Rectal smooth muscle tissue (tissue), 1 donor: ENCODE results near the gene DRAXIN.

Source experiments
- H3K27ac ChIP-seq: one replicate; pipeline ENCODE4 v1.7.0; 2013; ENCODE audit warnings: low read depth, low read length, inconsistent platforms
- H3K27me3 ChIP-seq: one replicate; pipeline ENCODE4 v1.7.0; 2013; ENCODE audit warnings: low read length; ENCODE audit not compliant: control insufficient read depth, insufficient read depth
- H3K36me3 ChIP-seq: one replicate; pipeline ENCODE4 v1.7.0; 2013; ENCODE audit warnings: low read length; ENCODE audit not compliant: control insufficient read depth, insufficient read depth
- H3K4me1 ChIP-seq: one replicate; pipeline ENCODE4 v1.7.0; 2013; ENCODE audit warnings: low read length; ENCODE audit not compliant: control insufficient read depth, insufficient read depth
- H3K4me3 ChIP-seq: one replicate; pipeline ENCODE4 v1.7.0; 2013; ENCODE audit warnings: low read length
- H3K9ac ChIP-seq: one replicate; pipeline ENCODE4 v1.7.0; 2013; ENCODE audit warnings: low read length

Gene DRAXIN

DNA sequence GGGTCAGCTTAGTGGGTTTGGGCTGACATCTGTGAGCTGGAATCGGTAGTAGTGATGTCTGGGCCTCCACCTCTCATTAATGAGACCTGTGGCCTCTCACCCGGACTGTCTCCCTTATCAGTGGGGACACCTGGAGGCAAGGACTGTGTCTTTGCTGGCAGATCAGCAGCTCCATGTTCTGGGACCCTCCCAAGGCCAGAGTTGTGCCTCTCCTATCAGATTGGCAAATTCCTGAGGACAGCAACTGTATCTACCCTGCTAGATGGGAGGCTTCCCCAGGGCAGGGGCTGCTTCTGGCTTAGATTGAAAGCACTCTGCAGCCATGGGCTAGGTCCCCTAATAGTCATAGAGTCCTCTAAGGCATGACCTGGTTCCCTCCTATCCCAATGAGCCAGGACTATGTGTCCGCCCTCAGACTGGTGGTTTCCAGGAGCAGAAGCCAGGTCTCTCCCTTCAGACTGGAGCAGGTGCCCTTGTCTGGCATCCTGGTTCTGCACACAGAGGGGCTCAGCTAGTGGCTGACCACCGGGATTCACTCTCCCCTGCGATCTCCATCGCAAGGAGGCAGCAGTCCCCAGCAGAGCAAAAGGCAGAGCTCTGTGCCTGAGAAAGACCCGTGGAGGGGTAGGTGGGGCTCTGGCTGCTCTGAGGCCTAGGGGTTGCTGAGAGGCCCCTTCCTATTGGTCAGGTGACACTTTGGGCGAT lies 5.8 kb downstream of the DRAXIN start:
- Histone ChIP-seq H3K36me3 (no peaks in the 10 kb centered on the region), H3K27me3 (peaks cover 25% of the 10 kb centered on the region), H3K4me3 (no peak overlapping the region), H3K9ac (no peak overlapping the region), H3K27ac (no peak overlapping the region), H3K4me1 (no peaks in the 10 kb centered on the region)

DNA sequence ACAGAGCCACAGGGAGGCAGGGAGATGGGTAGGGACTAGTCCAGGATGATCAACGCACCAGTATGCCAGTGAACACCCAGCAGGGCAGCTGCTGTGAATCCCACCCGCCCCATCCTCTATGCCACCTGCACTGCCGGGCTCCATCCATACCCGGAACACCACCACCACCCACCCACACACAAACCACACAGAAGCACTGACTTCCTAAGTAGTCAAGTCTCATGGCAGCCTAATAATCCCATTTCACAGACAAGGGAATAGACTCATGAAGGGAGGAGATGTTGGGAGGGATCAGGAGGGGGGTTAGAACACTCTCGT lies 6.3 kb downstream of the DRAXIN start:
- peaks cover 23% of the 10 kb centered on the region for H3K27me3 ChIP-seq

DNA sequence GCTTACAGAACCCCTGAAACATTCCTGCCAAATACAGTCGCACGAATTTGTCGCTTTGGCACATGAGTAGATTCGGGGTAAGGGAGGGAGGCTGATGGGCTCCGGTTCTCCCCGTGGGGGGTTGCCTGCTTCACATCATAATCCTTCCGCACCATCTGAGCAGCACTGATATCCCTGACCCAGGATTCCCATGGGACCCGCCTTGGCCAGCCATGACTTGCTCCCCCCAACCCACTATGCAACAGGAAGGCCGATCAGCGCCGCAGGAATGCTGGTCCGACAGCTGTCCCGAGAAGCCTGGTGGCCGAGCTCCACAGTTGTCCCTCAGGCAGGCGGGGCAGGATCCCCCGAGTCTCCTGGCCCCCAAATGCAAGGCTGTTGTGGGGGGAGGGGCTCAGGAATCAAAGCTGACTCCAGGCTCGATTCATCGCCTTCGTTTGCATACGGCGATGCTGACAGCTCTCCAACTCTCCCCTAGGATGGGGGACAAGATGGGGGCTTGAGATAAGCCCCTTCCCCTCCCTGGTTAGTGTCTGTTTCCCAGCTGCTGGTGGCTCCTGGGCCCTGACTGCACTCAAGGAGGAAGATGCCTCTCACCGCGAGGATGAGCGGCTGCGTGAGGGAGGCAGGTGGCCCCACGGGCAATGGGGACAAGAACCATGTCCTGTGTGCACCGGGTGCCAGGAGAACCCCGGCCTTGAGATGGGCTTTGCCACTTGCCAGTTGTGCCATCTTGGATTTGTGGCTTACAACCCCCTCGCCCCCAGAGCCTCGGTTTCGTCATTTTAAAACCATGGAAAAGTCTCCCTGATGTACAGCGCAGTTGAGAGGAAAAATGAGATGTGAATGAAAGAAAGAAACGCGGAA lies 9.3 kb downstream of the DRAXIN start:
- Histone ChIP-seq H3K27ac (no peak overlapping the region), H3K9ac (no peak overlapping the region), H3K4me3 (no peak overlapping the region), H3K27me3 (peaks cover 20% of the 10 kb centered on the region), H3K4me1 (no peaks in the 10 kb centered on the region), H3K36me3 (no peaks in the 10 kb centered on the region)

More for the DNA sequence above, 6.3 kb downstream of the DRAXIN start:
- Histone ChIP-seq H3K9ac (no peak overlapping the region), H3K4me3 (no peak overlapping the region), H3K27ac (no peak overlapping the region), H3K4me1 (no peaks in the 10 kb centered on the region), H3K36me3 (no peaks in the 10 kb centered on the region)

DNA sequence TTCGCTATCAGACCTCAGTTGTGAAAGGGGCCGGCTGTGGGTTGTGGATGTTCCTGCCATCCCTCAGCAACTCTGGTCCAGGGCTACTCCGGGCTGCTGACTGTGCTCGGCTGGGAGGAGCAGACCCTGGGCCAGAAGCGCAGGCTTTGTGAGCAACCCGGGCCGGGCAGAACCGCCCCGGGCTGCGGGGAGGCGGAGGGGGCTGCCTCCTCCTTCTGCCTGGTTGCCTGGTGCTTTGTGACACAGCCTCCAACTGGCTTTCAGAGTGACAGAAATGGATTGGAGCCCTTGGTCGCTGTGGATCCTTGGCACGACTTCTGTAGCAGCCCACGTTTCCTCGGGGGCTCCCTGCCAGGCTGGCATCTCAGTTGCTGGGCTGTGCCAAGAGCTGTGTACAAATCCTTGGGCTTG lies 10.0 kb downstream of the DRAXIN start:
- no peak overlapping the region for H3K4me3 ChIP-seq
- H3K27ac ChIP-seq = no peak overlapping the region
- H3K9ac ChIP-seq = no peak overlapping the region

DNA sequence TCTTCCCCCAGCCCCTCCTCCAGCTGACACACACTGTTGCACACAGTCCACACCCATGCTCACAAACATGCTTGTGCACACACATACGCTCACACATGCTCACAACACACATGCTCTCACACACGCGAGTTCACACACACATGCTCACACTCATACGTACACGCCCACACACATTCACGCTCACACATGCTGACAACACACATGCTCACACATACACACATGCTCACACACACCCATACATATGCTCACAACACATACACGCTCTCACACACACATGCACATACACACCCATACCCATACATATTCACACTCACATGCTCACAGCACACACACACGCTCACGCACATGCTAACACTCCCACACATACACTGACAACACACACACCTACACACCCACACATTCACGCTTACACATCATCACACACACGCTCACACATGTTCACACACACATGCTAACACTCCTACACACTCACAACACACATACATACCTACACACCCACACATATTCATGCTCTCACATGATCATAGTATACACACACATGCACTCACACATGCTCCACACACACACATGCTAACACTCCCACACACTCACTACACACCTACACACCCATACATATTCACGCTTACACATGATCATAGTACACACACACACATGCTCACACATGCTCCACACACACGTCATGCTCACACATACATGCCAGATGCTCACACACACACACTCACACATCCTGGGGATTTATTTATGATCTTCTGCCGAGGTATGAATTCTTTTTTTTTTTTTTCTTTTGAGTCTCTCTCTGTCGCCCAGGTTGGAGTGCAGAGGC lies 10.7 kb downstream of the DRAXIN start:
- no peak overlapping the region for H3K4me3 ChIP-seq
- H3K36me3 ChIP-seq = no peaks in the 10 kb centered on the region
- no peaks in the 10 kb centered on the region for H3K4me1 ChIP-seq
- H3K27ac ChIP-seq = no peak overlapping the region
- H3K27me3 ChIP-seq = peaks cover 20% of the 10 kb centered on the region
- H3K9ac ChIP-seq = no peak overlapping the region

More for the DNA sequence above, 10.0 kb downstream of the DRAXIN start:
- Histone ChIP-seq H3K36me3 (no peaks in the 10 kb centered on the region), H3K4me1 (no peaks in the 10 kb centered on the region), H3K27me3 (peaks cover 20% of the 10 kb centered on the region)

DNA sequence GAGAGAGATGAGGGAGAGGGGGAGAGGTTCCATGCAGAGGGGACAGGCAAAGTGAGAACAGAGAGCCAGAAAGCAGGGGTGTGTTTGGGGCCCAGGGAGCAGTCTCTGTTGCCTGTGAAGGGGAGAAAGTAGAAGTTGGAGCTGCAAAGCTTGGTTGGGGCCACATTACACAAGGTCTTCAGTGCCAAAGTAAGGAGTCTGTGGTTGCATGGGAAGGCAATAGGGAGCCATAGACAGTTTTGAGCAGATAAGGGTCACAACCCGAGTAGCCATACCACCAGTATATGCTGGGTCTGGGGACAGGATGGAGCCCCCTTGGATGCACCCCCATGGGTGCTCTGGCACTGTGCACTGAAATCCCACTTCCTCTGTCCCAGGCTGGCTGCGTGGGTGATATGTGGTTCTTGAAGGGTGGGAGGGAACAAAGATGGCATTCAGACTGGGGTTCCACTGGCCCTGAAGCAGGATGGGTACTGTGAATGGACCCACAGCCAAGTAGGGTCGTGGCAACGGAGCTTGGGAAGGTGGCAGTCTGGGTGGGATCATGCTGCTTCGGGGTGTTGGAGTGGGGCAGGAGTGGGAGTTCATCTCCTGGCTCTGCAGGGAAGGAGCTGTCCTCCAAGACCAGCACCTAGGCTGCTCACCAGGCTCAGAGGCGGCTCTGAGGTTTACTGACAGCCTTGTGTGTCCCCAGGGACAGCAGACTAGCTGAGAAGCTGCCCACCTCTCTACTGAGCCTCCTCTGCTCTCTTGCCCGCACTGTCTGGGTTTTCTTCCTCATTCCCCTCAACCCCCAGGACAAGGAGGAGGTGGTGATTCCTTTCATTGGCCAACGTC lies 12.1 kb downstream of the DRAXIN start:
- H3K27me3 ChIP-seq = peaks cover 19% of the 10 kb centered on the region
- no peak overlapping the region for H3K27ac ChIP-seq
- H3K4me3 ChIP-seq = no peak overlapping the region

DNA sequence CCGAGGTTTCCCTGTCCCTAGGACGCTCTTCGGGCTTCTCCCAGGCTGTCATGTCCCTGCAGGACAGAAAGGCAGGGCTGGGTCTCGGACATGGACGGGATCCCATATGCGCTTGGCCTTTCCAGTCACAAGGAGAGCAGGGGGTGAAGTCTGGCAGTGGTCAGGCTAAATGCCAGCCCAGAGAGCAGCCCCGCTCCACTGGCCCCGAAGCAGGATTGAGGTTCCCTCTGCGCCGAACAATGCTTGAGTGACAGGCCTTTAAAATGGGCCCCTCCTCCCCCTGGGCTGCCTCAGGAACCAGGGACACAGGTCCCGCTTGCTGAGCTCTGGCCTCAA lies 12.7 kb downstream of the DRAXIN start:
- H3K4me1 ChIP-seq = no peaks in the 10 kb centered on the region
- peaks cover 21% of the 10 kb centered on the region for H3K27me3 ChIP-seq
- no peak overlapping the region for H3K4me3 ChIP-seq
- H3K36me3 ChIP-seq = no peaks in the 10 kb centered on the region
- H3K9ac ChIP-seq = no peak overlapping the region
- H3K27ac ChIP-seq = no peak overlapping the region

More for the DNA sequence above, 12.1 kb downstream of the DRAXIN start:
- Histone ChIP-seq H3K36me3 (no peaks in the 10 kb centered on the region), H3K9ac (no peak overlapping the region), H3K4me1 (no peaks in the 10 kb centered on the region)

DNA sequence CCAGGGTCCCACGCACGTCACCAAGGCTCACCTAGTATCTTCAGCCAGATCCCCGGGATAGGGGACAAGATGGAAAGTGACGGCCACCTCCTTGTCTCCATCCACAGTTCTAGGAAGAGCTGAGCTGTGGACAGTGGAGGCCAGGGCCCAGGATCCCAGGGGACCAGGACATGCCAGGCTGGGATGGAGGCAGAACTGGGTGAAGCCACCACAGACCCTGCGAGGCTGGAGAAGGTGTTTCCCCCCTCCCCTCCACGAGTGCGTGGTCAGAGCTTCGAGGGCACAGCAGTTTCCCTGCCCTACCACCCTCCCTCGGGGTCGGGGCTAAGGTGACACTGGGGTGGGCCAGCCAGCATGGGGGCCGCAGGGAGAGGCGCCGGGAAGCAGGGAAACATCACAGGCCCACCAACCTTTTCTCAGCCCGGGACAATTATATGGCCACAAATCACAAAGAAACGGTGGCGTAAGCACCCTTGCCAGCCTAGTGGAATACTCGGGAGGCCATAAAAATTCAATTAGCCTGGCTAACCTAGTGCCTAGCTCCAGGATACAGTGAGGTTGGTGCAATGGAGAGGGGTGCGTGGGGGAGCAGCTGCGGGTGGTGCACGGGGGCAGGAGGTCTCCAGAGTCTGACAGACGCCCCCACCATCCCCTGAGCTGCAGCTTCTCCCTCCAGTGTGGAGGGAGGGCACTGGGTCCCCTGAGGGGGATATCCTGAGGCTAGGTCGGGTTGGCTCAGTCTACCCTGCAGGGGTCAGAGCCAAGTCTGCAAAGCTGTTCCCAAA lies 13.4 kb downstream of the DRAXIN start:
- Histone ChIP-seq H3K36me3 (no peaks in the 10 kb centered on the region), H3K27me3 (peaks cover 21% of the 10 kb centered on the region), H3K27ac (no peak overlapping the region), H3K4me3 (no peak overlapping the region), H3K9ac (no peak overlapping the region), H3K4me1 (no peaks in the 10 kb centered on the region)

DNA sequence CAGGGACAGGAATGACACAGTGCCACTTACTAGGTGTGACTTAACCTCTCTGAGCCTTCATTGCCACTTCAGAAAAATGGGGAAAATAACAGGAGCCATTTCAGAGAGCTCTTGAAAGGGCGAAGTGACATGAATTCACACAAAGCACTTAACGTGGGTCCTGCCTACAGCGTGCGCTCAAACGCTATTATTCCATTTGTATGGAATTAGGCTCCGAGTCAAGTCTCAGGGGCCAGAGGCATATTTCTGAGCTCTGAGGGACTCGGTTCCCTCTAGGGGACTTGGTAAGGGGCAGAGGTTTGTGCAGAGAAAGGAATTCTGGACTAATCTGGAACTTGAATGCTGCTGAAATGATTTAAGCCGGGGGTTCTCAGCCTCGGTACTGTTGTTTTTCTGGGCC lies 14.1 kb downstream of the DRAXIN start:
- no peaks in the 10 kb centered on the region for H3K4me1 ChIP-seq
- H3K27ac ChIP-seq = no peak overlapping the region
- no peak overlapping the region for H3K9ac ChIP-seq
- no peaks in the 10 kb centered on the region for H3K36me3 ChIP-seq
- no peak overlapping the region for H3K4me3 ChIP-seq
- peaks cover 20% of the 10 kb centered on the region for H3K27me3 ChIP-seq

DNA sequence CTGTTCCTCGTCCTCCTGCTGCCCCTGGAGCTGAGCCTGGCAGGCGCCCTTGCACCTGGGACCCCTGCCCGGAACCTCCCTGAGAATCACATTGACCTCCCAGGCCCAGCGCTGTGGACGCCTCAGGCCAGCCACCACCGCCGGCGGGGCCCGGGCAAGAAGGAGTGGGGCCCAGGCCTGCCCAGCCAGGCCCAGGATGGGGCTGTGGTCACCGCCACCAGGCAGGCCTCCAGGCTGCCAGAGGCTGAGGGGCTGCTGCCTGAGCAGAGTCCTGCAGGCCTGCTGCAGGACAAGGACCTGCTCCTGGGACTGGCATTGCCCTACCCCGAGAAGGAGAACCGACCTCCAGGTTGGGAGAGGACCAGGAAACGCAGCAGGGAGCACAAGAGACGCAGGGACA lies 14.8 kb downstream of the DRAXIN start:
- H3K27ac ChIP-seq = no peak overlapping the region
- no peaks in the 10 kb centered on the region for H3K4me1 ChIP-seq
- H3K9ac ChIP-seq = no peak overlapping the region
- H3K36me3 ChIP-seq = no peaks in the 10 kb centered on the region
- peaks cover 14% of the 10 kb centered on the region for H3K27me3 ChIP-seq
- H3K4me3 ChIP-seq = no peak overlapping the region

DNA sequence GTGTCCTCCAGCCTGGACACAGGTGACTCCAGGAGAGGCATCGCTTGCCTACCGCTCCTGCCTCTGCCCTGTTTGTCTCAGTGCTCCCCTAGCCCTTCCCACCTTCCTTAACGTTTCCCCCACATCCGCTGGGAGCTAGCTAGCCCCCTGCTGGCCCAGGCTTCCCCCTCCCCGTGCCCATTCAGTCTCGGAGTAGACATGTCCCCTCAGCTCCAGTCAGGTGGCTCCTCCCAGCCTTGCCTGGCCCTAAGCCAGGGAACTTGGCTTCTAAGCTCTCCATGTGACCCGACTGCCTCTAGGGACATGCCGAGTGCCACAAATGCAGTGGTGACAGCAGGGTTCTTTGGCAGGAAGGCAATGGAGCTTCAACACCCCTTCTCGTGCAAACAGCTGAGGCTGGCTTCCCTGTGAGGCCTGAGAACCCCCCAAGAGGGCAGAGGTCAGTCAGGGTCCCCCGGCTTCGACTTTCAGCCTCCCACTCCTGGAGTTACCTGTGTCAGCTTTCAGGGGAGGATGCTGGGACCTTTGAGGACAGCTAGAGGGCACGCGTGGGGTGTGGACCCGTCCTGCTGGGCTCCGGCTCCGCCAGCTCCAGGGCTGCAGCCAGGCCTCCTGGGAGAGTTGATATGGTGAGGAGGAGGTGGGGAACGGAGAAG lies 16.2 kb downstream of the DRAXIN start:
- no peak overlapping the region for H3K4me3 ChIP-seq
- H3K9ac ChIP-seq = no peak overlapping the region
- H3K27me3 ChIP-seq = peaks cover 11% of the 10 kb centered on the region
- no peaks in the 10 kb centered on the region for H3K36me3 ChIP-seq
- H3K4me1 ChIP-seq = no peaks in the 10 kb centered on the region
- H3K27ac ChIP-seq = no peak overlapping the region
